22Rv1 (cell line): ENCODE results near the gene TAS2R5.

Source experiments
- H3K27ac ChIP-seq: fragments of 450-650 bp; 2 replicates; pipeline ENCODE4 v1.5.1; 2017
- CTCF ChIP-seq: fragments of 450-650 bp; IDR thresholded peaks from 2 replicates; pipeline ENCODE4 v1.5.1; 2017; ENCODE audit warnings: mild to moderate bottlenecking
- ZFX ChIP-seq: fragments of 450-650 bp; IDR thresholded peaks from 2 replicates; pipeline ENCODE4 v1.6.1; 2017; ENCODE audit warnings: antibody characterized with exemption, borderline replicate concordance

Gene TAS2R5

GRCh38 chr7:141838581-141838980, 48.6 kb downstream of the TAS2R5 start:
- H3K27ac ChIP-seq, result no peak overlapping the region
- TF ChIP-seq ZFX, result no peak
- TF ChIP-seq CTCF, result no peak

GRCh38 chr7:141839256-141839655, 49.2 kb downstream of the TAS2R5 start:
- no peak overlapping the region for H3K27ac ChIP-seq
- no peak for TF ChIP-seq CTCF
- TF ChIP-seq ZFX, result no peak

GRCh38 chr7:141840708-141841107, 50.7 kb downstream of the TAS2R5 start:
- TF ChIP-seq CTCF, result no peak
- no peak for TF ChIP-seq ZFX
- no peak overlapping the region for H3K27ac ChIP-seq
